ENCODE measurements around the gene BMPER.

- TF ChIP-seq REST (IDR thresholded peaks at IDR 0.05; ENCODE audit: borderline replicate concordance): no peak
- TF ChIP-seq EP300 (conservative IDR thresholded peaks at IDR 0.05; ENCODE audit: poor library complexity, severe bottlenecking): no peak
- TF ChIP-seq CTCF (IDR thresholded peaks at IDR 0.05; ENCODE audit: poor library complexity, severe bottlenecking): no peak
- TF ChIP-seq SMC3 (conservative IDR thresholded peaks at IDR 0.05; ENCODE audit: poor library complexity): no peak
- TF ChIP-seq POLR2AphosphoS5 (IDR thresholded peaks at IDR 0.05): no peak
- TF ChIP-seq EZH2 (IDR thresholded peaks at IDR 0.05; ENCODE audit: borderline replicate concordance, insufficient read depth, low read length, poor library complexity, severe bottlenecking): no peak
- no peak for TF ChIP-seq TAF1 (IDR thresholded peaks at IDR 0.05; ENCODE audit: low read depth)
- no peak for TF ChIP-seq RAD21 (conservative IDR thresholded peaks at IDR 0.05)
- TF ChIP-seq MXI1 (conservative IDR thresholded peaks at IDR 0.05; ENCODE audit: poor library complexity, severe bottlenecking): no peak
These were observed 74.0 kb downstream of the BMPER start for GRCh38 chr7:33979300-33979806.

All from neural cell (in vitro differentiated cells).